ENCODE measurements around the gene IGSF6. TPM values are rescaled to one million over a fixed set of nuclear protein-coding genes. Genes with fewer than 3 reads are reported as not detected.
"Not testable (repeated sequence)": the region's sequence is repeated elsewhere in the genome, so short reads cannot be mapped to it uniquely, and the experiment has no call there.

IGSF6 gene
- total RNA-seq, 1 donor, result not detected

DNA sequence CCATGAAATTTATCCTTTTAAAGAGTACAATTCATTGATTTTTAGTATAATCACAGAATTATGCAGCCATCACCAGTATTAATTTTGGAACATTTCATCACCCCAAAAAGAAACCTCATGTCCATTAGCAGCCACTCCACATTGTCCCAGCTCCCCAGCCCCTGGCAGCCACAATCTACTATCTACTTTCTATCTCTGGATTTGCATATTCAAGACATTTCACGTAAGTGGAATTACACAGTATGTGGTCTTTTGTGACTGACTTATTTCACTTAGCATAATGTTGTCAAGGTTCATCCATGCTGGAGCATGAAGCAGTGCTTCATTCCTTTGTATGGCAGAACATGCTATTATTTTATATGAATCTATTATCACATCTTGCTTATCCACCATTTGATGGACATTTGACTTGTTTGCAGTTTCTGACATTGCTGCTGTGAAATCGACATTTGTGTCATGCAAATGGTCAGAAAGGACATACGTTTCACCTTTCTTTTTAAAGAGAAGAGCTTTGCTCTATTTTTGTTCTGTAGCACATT, 42.3 kb downstream of the IGSF6 start:
- no peak overlapping the region for H3K4me3 ChIP-seq (ENCODE audit: low read depth, low read length)
- TF ChIP-seq, protein P1, sequence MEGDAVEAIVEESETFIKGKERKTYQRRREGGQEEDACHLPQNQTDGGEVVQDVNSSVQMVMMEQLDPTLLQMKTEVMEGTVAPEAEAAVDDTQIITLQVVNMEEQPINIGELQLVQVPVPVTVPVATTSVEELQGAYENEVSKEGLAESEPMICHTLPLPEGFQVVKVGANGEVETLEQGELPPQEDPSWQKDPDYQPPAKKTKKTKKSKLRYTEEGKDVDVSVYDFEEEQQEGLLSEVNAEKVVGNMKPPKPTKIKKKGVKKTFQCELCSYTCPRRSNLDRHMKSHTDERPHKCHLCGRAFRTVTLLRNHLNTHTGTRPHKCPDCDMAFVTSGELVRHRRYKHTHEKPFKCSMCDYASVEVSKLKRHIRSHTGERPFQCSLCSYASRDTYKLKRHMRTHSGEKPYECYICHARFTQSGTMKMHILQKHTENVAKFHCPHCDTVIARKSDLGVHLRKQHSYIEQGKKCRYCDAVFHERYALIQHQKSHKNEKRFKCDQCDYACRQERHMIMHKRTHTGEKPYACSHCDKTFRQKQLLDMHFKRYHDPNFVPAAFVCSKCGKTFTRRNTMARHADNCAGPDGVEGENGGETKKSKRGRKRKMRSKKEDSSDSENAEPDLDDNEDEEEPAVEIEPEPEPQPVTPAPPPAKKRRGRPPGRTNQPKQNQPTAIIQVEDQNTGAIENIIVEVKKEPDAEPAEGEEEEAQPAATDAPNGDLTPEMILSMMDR (IDR thresholded peaks at IDR 0.05; ENCODE audit: insufficient read depth, low read depth, low read length), result no peak
- no peak for DNase-seq (ENCODE audit: low read depth)

DNA sequence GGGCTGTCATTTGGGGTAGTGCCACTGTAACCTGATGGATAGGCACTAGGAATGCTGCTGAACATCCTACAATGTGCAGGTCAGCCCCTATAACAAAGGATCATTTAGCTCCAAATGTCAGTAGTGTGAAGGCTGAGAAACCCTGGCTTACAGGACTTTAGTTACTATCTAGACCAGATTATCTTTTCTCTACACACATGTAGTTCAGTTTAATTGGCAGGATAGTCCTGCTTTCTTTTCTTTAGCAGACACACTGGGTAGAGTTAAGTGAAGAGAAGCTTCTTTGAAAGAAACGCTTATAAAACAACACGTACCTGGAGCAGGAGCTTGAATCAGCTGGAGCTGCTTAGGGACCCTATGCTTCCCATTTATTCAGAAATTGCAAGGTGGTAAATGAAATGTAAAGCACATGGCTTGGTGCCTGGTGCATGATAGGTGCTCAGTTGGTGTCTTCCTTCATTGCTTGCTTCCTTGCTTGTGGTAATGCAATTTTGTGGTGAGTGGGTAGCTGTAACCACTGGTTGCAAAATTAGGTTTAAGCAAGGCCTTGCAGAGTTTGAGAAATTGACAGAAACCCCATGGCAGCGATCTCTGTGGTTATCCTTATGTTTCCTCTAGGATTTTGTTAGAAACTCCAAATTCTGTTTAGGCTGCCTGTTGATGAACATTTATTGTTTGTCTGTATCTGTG, 43.6 kb downstream of the IGSF6 start:
- TF ChIP-seq, protein P1 (IDR thresholded peaks at IDR 0.05; ENCODE audit: insufficient read depth, low read depth, low read length), result no peak
- H3K4me3 ChIP-seq (ENCODE audit: low read depth, low read length), result no peak overlapping the region
- DNase-seq (ENCODE audit: low read depth), result peak; percentile 56

DNA sequence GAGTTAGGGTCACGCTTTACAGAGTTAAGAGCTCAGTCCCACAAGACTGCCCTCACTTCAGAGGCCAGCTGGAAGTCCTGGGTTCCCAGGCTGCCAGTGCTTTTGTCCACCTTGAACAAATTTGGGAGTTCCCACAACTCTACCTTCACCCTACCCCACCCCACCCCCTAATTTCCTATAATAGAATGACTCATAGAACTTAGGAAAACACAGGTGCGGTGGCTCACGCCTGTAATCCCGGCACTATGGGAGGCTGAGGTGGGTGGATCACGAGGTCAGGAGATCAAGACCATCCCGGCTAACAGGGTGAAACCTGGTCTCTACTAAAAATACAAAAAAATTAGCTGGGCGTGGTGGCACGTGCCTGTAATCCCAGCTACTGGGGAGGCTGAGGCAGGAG, 46.6 kb downstream of the IGSF6 start:
- not testable (repeated sequence) for H3K4me3 ChIP-seq (ENCODE audit: low read depth, low read length); DNase-seq (ENCODE audit: low read depth)

DNA sequence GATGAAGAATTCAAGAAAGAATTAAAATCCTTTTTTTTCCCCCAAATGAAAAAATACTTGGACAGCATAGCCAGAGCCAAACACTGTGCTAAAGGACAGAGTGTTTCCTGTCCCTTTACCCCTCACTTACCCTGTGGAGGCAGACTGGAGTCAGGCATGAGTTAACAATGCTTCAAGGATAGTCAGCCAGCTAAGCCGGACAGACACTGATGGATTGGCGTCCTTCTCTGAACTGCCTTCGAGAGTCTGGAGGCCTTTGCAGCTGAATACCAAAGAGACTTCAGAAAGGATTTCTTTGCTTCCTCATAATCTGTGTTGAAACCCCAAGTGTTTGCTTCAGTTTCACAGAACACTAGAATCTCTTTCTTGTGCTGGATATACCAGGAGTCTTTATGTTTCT, 48.5 kb downstream of the IGSF6 start:
- no peak overlapping the region for H3K4me3 ChIP-seq (ENCODE audit: low read depth, low read length)
- DNase-seq (ENCODE audit: low read depth), result no peak
- TF ChIP-seq, protein P1 (IDR thresholded peaks at IDR 0.05; ENCODE audit: insufficient read depth, low read depth, low read length), result no peak

DNA sequence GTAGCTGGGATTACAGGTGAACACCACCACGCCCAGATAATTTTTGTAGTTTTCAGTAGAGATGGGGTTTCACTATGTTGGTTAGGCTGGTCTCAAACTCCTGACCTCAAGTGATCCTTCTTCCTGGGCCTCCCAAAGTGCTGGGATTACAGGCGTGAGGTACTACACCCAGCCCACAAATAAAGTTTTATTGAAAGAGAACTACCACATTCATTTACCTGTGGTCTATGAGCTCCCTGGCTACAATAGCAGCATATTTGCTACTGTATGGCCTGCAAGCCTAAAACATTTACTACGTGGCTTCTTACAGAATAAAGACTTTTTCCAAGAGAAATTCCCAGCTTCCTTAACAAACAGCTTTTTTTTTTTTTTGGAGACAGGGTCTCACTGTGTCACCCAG, 49.6 kb downstream of the IGSF6 start:
- no peak overlapping the region for H3K4me3 ChIP-seq (ENCODE audit: low read depth, low read length)
- DNase-seq (ENCODE audit: low read depth), result no peak
- TF ChIP-seq, protein P1 (IDR thresholded peaks at IDR 0.05; ENCODE audit: insufficient read depth, low read depth, low read length), result no peak

DNA sequence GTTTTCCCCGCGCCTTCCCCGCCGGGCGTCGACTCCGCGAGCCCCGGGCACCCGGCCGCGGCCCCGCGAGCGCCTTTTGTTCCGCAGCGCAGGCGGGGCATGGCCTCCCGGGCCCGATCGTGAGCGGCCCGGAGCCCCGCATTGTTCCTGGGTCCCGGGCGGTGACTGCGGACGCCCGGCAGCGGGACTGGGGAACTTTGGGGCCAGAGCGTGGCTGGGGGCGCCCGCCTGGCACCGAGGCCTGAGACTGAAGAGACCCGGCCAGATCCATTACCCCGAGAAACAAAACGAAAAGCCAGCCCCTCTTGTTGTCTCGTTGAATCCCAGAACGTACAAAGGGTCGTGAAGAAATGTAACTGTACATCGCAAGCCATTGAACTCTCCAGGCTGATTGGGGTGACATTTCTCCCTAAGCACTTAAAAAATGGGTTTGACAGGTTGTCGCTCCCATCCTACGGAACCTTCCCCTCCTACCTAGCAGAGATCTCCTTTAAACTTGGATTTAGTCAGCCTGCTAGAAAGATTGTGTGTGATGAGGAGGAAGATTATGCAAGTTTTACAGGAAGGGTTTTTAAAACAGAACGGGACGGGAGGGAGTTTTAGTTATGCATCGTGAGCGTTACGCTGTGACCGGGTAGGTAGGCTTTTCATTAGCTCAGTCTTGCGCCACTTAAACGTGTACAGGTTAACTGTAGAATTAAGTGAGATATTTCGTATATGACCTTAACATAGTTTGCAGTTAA, 52.2 kb downstream of the IGSF6 start:
- peak overlapping the region; percentile 73 for H3K4me3 ChIP-seq (ENCODE audit: low read depth, low read length)
- peak; percentile 69 for DNase-seq (ENCODE audit: low read depth)
- TF ChIP-seq, protein P1 (IDR thresholded peaks at IDR 0.05; ENCODE audit: insufficient read depth, low read depth, low read length), result no peak

Data from fibroblast of villous mesenchyme (primary cell).